Brain pericyte (primary cell): ENCODE data around the gene FSIP2.

ENCODE experiments used
- DNase-seq: peaks from one replicate; pipeline ENCODE4 v3.0.0-alpha.2; 2012; ENCODE audit warnings: low read depth, low spot score

FSIP2 gene, protein sequence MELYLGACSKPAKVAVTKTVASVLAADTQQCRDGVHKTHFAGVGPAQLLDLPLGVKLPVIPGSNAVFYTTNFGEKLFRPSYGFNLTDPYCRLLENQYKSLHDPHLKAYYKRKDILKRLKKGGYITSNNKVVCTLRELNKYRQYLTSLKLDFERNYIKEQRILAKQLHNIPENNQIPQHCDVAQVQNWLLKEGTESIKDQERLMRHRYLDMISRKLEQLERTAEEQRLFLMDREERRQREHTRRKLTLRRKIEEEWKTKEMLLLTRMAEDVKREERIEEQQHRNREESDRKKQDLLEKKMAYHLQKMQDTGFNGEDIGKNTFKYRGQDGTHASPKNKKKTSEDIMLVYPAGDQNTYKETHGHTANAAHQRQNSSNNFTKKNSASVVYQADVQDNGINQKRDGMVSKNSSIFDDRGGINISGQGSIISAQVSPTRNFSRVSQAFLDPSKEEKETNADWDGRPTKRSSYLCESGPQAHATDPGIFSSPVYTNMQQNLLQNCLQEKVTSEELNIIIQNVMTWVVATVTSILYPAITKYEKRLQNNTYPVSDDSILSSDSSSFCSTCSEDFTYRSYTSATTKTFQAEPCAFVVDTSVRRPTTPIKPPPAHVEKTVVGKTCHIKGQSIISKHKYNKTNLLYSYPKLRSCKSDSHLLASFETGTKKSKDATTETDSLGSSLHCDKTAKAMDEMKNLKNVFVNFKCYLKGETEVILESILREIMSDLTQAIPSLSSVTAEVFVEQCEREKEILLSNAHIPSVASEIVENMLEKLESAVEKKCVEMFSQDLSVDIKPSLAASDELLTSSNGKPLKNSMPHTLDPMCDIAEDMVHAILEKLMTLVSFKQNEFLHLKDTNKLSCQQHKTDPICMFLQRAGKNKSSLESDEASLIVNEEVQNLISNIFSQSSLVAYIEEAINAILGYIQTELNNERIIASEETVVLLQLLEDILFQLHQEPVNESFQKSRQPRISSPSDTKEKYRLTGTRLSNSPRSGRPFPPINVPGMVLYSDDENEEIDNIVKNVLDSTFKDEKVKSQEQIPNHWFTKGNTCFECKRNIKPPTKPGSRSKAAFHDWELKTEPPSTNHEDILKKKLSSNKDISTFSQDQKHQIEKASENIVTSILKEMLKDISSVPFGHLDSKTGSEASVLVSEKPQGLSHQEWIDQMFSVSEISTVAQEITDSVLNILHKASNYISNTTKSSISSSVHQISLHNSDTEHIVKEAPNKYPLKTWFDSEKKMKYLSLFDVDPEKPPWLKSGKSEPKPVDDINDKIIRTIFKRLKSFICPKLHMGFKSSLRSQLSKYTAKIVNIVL (N-terminal part only)

DNA sequence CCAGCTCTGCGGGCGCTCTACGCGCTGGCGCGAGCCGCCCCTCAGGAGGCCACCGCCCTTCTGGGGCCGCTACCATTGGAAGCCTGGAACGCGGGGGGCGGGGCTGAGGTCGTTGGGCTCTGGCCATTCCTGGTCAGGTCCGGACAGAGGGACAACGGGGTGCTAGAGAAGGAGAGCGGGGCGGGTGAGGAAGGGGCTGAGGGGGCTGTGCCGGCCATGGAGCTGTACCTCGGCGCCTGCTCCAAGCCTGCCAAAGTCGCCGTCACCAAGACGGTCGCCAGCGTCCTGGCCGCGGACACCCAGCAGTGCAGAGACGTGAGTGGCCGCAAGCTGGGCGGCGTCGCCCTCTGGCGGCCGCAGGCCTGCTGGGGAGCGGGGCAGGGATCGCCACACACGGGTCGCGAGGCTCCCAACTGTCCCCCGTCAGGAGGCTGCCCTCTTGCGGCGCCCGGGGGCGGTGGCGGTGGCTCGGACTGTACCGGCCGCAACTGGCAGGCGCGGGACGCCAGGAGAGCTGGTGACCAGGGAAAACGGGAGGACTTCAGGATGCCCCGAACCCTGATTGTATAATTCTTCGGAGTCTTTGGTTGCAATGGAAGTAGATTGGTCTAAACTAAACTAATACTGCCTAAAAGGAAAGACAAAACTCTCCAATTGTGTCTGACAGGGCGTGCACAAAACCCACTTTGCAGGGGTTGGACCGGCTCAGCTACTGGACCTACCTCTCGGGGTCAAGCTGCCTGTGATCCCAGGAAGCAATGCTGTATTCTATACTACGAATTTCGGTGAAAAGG is at the start of gene FSIP2:
FSIP2 (plus strand) TSS at position 126 of the 794 bp plus-strand sequence; CDS start at position 217, 91 bp downstream.
- DNase-seq = no peak

DNA sequence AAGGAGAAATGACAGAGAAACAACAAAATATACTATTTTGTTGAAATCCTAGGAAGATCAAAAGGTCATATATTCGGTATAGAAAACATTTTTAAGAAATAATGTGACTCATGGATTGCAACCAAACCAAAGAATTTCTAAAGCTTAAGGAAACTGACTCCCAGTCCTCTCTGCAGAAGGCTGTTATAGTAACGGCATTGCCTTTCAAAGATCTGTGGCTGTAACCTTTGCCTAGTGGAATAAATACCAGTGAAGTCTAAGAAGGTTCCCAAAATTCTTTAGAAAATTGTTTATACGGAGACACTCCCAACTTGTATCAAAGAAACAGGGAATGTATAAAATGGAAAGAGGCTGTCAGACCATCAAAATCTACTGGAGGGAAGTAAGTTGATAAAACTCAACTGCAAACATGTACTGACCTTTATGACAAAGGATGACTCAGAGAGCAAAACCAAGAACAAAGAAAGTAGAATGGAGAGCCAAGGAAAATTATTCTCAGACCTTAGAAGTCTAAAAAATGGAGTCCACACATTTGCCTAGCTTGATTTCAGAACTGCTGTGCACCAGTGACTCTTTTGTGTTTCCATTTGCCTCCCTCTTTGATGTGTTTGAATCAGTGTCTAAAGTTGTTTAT is 48.6 kb upstream of the FSIP2 start:
- DNase-seq = no peak

DNA sequence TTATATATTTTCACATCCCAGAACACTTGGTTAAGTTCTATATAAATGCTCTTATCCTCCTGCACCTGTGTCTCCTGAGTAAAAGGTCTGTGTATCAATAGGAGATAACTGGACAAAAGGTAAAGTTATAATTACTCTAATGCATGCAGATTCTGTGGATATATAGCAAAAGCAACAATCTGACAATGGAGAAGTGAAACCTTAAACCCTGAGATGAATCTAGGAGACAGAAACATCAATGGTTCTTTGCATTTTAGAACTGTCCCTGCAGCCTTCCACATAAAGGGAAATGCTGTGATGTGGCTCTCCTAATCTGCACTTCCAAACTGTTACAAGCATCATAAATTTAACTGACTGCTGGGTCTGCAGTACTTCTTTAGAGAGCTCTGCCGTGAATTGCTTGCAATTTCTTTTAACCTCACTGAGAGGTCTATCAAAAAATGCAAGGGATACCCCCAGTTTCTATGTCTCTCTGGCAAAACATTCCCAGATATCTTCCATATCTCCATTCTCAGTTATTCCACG is 42.8 kb upstream of the FSIP2 start:
- DNase-seq = no peak

DNA sequence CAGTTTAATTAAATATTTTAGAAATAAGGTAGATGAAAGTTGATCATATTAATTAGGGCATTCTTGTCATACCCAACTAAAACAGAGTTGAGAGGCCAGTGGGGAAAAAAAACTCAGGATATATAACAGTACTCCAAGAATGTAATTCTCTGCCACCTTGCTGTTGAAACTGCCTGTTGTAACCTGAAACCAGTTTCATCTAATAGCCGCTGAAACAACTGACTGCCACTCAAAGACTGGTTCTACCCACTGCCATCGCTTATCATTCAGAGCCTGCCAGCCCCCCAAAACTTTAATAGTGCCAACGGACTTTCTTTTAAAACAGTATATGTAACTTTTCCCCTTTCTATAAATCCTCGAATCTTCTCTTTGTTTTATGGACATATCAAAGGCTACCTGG is 37.7 kb upstream of the FSIP2 start:
- no peak for DNase-seq

DNA sequence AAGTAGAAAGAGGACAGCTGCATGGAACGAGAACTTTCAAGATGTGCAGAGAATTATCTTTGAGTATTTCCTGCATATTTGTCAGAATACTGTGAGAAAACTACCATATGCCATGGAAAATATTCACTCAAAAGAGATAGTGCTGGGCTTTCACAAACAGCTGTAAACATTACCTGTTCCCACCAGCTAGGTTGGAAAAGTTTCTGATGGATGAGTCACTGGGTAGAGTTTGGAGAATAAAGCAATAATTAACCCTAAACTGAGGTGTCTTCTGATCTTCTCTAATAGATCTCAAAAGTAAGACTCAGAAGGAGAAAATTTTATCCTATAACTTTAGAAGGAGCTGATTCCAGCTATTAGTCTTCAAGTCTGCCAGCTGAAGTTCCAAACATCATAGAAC is 3.9 kb upstream of the FSIP2 start:
- DNase-seq = no peak

DNA sequence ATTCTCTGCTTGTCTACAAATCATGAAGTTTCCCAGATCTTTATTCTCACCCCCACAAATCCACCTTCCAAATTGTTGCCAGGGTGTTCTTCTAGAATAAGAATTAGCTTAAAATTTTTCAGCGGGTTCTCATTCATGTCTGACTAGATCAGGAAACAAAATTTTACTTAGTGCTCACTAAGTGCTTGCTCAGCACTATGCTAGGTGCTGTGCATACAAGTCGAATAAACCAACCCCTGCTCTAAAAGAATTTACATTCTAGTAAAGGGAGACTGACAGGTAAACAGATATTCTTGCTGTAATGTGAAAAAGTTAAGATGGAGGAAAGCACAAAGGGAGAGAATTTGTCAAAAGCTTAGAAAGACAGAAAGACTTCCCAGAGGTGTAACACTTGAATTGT is 2.4 kb upstream of the FSIP2 start:
- no peak for DNase-seq

DNA sequence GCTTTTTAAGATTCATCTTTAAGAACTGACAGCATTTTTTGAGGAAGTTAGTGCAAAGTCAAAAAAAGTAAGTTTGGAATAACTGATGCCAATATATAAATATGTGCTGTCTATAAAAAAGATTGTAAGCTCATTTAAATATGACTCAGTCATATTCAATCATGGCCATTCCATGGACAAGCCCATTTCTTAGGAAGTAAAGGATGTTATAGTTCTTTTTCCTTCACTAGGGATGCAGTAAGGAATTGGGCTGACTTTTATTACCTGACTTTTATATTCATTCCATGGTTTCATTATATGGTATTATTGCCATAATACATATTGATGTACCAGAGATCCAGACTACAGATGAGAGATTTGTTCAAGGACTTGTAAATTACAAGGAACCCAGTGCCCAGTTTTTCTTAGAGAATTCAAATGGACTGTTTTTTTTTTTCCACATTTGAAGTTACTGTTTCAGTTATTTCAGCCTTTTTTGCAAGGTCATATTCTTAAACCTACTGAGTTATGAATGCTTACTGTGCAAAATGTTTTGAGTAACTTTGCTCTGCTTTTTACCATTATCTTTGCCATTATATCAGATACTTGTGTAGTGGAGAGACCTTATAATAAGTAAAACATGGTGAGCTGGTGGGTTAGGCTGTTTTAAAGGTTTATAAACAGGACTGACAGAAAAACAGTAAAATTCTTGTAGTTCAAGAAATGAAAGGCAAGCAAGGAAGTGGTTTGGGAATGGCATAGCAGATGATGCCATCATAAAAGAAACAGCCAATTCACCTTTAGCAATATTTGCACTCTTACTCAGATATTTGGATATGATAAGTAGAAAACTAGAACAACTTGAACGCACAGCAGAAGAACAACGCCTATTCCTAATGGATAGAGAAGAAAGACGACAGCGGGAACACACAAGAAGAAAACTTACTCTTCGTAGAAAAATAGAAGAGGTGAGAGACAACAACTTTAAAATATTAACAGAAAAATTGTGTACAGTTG is 7.6 kb downstream of the FSIP2 start:
- no peak for DNase-seq

DNA sequence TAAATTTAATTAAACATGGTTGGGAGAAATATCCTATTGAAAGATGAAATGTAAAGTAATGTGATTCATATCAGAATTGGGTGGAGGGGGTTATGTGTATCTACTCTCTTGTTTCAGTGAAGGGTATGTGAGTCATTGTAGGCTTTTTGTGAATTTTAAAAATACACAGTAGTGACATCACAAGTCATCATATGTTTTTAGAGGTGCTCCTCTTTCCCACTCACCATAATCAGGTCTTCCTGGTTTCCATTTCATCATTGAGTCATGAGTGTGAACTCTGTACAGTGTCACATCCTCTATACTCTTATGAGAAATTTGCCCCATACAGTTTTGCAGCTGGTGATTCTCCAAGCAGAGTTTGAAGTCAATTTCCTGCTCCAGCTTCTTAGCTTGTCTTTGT is 18.8 kb downstream of the FSIP2 start:
- DNase-seq = no peak

DNA sequence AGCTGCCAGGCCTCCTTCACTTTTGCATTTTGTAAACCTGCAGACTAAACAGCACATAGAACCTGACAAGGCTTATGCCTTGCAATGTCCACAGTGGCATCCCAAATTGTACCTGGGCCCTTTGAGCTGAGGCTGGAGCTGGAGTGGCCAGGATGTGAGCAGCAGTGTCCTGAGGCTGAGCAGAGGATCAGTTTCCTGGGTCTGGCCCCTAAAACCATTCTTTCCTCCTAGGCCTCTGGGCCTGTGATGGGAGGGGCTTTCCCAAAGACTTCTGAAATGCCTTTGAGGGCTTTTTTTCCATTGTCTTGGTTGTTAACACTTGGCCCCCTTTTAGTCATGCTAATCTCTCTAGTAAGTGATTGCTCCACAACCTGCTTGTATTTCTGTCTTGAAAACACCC is 32.8 kb downstream of the FSIP2 start:
- DNase-seq = no peak

DNA sequence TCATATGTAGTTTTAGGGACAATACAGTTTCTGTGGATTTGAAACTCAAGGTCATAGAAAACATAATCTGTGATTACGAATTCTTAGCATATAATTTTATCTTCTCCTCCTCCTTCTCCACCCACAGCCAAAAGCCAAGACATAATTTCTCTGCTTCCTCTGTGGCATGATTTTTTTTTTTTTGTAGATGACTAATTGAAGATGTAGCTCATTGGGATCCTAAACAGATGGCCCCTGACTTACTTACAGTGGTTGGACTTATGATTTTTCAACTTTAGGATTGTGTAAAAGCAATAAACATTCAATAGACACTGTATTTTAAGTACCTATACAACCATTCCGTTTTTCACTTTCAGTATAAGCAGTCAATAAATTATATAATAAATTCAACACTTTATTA is 42.3 kb downstream of the FSIP2 start:
- DNase-seq = no peak

DNA sequence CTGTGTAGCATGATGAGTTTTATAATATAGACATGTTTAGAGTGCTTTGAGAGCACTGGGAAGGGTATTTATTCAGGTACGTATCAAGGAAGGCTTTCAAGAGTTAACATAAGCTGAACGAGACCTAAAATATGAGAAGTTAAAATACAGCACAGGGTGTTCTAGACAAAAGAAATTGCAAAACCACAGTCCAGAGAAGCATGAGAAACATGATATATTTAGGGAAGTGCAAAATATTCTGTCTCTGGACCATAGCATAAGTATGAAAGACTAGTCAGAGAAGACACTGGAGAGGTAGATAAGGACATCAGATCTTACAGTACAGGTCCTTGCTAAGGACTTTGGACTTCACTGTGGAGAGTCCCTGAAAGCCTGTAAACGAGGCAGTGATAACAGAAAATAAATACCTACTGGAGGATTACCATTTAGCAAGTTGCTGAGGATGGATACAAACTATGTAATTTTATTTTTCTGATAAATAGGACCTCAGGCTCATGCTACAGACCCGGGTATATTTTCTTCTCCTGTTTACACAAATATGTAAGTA is 43.7 kb downstream of the FSIP2 start:
- DNase-seq = no peak

DNA sequence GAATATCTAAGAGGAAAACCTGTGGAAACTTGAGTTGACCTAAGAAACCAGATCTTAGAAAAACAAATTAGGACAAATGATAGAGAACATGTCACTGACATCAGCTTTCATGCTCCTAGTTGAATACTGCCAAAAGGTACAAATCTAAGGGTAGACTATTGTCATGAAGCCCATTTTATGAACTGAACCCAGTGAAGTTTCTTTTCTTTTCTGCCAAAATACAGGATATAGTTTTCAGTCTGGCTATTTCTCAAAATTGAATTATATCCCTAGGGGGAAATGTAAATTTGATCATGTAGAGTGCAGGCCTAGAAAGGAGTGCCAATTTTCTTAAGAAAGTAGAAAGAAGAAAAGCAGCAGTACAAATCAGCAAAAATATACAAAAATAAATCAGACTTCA is 46.6 kb downstream of the FSIP2 start:
- DNase-seq = no peak

DNA sequence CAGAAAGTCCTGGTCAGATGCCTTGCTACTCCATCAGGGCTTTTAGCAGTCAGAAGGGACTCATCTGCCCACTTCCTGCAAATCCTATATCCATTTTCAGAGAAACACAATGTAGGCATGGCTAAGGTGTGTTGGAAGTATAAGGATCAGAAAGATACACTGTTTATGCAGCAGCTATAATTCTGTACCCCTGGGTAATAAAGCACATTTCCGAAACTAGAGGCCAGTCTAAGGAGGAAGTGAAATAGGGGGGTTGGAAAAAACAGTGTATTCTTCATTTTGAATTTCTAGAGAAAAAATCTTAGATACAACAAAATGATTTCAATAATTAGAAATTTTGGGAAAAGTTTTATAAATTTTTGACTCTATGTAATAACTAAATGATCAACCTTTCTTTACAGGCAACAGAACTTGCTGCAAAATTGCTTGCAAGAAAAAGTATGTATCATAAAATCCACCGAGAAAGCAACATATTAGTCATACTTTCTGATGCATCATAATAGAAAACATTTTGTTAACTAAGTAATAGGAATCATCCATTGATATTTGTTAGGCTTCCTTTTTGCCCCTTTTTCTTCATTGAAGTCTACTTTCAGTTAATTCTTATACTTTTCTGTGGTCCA is 47.4 kb downstream of the FSIP2 start:
- no peak for DNase-seq

DNA sequence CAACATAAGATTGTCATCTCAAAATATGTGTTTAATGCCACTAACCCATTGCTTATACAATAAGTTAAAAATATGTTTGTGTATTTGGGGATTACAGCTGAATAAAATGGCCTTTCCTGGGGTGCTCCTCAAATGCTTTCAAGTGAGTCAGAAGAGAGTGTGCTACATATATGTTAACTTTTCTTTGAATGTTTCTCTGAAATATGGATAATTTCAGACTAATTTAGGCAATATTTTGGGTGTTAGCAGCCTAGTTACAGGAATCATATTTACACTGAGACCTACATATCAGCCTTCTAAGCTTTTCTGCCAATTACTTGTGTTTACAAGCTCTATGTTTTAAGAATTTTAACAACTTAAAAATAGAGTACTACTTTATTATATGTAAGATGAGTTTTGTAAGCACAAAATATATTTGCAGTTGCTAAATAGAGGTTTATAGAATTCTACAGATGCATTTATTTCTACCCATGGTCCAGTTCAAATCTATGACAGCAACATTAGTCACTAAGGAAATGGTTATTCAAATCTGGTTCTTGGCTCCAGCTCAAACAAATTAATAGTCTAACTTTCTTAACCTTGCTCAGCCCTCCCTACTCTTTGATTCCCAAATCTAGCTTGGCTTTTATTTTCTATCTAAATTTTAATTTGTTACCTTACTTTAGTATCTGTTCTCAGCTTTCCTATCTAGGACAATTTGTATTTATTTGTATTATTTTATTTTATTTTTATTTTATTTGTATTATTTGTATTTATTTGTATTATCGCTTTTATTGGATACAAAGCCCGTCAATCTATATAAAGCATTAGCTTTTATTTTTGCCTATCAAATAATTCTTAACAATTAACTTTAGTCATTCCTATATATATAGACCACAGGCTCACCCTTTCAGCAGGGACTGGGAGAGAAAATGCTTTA is 48.9 kb downstream of the FSIP2 start:
- DNase-seq = no peak

DNA sequence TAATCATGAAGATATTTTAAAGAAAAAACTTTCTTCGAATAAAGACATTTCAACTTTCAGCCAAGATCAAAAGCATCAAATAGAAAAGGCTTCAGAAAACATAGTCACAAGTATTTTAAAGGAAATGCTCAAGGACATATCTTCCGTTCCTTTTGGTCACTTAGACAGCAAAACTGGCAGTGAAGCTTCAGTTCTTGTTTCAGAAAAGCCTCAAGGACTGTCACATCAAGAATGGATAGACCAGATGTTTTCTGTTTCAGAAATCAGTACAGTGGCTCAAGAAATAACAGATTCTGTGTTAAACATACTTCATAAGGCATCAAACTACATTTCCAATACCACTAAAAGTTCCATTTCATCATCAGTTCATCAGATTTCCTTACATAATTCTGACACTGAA is 51.8 kb downstream of the FSIP2 start:
- no peak for DNase-seq

DNA sequence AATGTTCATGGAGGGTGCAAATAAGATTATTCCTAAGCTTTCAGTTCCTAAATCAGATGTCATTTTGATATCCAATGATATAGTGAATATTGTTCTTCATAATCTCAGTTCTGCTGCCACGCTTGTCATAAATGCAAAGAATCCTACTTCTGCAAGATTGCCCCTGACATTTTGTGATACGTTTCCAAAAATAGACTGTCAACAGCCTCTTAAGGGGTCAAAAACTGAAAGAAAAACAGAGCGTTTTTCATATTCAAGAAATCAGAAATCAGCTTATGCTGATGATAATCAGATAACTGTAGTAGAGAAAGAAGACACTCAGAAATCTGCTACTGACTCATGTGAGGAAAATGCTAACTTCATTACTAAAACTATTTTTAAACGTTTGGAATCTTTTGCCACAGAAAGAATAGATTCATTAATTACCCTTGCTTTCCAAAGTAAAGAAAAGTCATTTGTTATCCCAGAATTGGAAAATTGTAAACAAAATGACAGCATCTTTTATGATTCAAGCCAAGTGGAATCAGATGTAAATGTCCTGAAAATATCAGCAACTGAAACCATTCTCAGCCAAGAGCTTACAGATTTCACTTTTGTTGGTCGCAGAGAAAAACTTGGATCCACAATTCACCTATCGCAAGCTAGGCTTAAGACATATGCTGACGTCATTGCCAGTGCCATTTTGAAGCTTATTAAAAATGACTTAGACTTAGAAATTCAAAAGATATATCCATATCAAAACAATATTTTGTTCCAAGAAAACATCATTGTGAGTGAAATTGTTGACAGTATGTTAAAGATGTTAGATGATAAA is 55.1 kb downstream of the FSIP2 start:
- DNase-seq = no peak
